PFSK-1 (cell line): ENCODE data around the gene SH3GL1.

Experiments
- FOXP2 ChIP-seq: optimal IDR thresholded peaks from 2 replicates; pipeline ENCODE3; 2011; ENCODE audit warnings: borderline replicate concordance, control low read depth, inconsistent platforms; ENCODE audit not compliant: insufficient read depth; ENCODE audit errors: extremely low read length, extremely low read depth
- POLR2AphosphoS5 ChIP-seq: IDR thresholded peaks from 2 replicates; pipeline ENCODE4 v1.6.1; 2012; ENCODE audit warnings: low read depth, mild to moderate bottlenecking, control low read depth, low read length, moderate library complexity
- SIN3A ChIP-seq: IDR thresholded peaks from 2 replicates; pipeline ENCODE4 v1.6.1; 2012; ENCODE audit warnings: mild to moderate bottlenecking, low read length, moderate library complexity, borderline replicate concordance; ENCODE audit not compliant: insufficient read depth
- TAF1 ChIP-seq: IDR thresholded peaks from 2 replicates; pipeline ENCODE4 v1.6.1; 2012; ENCODE audit warnings: low read length, control low read depth, borderline replicate concordance; ENCODE audit not compliant: insufficient read depth
- TF ChIP-seq, protein P1 (sequence below), 2 experiments: IDR thresholded peaks; 2 replicates each; pipeline versions ENCODE4 v1.6.1 to v1.8.0; 2011 to 2012; ENCODE audit warnings: low read depth in 2 of 2, low read length in 2 of 2, control low read depth in 1 of 2, inconsistent platforms in 1 of 2, mild to moderate bottlenecking in 1 of 2, moderate library complexity in 1 of 2; ENCODE audit not compliant: insufficient read depth in 1 of 2

Gene SH3GL1

DNA sequence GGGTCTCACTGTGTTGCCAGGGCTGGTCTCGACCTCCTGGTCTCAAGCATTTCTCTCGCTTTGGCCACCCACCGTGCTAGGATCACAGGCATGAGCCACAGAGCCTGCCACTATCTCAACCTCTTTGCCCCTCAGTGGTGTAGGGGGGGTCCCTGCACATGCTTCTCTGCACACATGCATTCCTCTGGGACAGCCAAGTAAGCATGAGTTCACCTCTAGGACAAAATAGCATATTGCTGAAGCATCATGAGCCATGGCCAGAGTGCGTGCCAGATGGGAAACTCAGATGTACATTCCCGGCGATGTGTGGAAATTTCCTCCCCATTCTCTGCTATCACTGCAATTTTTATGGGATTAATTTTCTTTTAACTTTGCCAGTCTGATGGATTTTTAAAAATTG, 25.2 kb upstream of the SH3GL1 start:
- TF ChIP-seq POLR2AphosphoS5 (no peak), TAF1 (no peak), FOXP2 (no peak), SIN3A (no peak)
- TF ChIP-seq, protein P1, sequence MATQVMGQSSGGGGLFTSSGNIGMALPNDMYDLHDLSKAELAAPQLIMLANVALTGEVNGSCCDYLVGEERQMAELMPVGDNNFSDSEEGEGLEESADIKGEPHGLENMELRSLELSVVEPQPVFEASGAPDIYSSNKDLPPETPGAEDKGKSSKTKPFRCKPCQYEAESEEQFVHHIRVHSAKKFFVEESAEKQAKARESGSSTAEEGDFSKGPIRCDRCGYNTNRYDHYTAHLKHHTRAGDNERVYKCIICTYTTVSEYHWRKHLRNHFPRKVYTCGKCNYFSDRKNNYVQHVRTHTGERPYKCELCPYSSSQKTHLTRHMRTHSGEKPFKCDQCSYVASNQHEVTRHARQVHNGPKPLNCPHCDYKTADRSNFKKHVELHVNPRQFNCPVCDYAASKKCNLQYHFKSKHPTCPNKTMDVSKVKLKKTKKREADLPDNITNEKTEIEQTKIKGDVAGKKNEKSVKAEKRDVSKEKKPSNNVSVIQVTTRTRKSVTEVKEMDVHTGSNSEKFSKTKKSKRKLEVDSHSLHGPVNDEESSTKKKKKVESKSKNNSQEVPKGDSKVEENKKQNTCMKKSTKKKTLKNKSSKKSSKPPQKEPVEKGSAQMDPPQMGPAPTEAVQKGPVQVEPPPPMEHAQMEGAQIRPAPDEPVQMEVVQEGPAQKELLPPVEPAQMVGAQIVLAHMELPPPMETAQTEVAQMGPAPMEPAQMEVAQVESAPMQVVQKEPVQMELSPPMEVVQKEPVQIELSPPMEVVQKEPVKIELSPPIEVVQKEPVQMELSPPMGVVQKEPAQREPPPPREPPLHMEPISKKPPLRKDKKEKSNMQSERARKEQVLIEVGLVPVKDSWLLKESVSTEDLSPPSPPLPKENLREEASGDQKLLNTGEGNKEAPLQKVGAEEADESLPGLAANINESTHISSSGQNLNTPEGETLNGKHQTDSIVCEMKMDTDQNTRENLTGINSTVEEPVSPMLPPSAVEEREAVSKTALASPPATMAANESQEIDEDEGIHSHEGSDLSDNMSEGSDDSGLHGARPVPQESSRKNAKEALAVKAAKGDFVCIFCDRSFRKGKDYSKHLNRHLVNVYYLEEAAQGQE (IDR thresholded peaks at IDR 0.05; ENCODE audit: insufficient read depth in 1 of 2, low read depth in 2 of 2, low read length in 2 of 2): no peak

DNA sequence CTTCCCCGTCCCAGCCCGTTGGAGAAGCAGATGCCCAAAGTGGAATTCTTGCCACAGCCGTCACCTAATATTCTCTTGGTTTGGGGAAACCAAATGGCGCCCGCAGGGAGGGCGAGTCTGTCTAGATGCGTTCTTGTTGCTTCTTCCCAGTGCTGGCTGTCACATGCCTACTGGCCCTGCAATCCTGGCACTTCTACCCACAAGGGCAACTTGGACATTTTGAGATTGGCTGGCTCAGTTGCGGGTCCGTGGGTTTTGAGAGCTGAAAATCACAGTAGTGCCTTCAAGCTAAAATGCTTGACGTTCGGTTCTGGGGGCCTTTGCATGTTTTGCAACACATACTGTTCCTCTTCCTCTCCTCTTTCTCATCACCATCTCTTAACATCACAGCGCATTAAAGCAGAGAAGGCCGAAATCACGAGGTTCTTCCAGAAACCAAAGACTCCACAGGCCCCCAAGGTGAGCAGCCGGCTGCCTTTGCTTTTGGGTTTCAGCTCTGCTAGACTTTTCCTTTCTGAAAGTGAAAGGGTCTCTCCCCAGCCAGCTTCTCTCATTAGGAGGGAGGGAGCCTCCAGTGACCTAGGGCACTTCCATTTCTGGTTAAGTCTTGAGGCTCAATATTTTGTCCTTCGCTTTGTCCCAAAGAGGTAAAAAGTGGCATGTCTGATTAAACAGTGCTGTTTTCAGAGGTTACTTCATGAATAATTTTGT, 23.2 kb upstream of the SH3GL1 start:
- TF ChIP-seq FOXP2 (no peak), TAF1 (no peak), SIN3A (no peak), POLR2AphosphoS5 (no peak)
- TF ChIP-seq, protein P1 (IDR thresholded peaks at IDR 0.05; ENCODE audit: insufficient read depth in 1 of 2, low read depth in 2 of 2, low read length in 2 of 2): no peak

DNA sequence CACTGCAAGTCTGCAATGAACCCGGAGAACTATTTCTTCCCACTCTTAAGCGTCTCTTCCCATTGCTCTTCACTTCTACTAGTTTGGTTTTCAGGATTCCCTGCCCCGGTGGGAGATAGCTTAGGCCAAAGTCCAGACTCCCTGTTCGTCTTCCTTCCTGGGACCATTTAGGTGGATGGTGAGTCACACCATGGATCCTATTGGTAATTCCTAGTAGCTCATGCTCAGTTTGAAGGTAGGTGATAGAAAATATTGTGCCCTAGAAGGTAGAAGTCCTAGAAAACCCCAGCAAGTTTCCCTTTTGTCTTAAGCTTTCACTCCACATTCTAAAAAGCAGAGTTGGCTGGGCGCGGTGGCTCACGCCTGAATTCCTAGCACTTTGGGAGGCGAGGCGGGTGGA, 15.9 kb upstream of the SH3GL1 start:
- TF ChIP-seq FOXP2 (no peak), POLR2AphosphoS5 (no peak), SIN3A (no peak), TAF1 (no peak)
- TF ChIP-seq, protein P1 (IDR thresholded peaks at IDR 0.05; ENCODE audit: insufficient read depth in 1 of 2, low read depth in 2 of 2, low read length in 2 of 2): no peak

DNA sequence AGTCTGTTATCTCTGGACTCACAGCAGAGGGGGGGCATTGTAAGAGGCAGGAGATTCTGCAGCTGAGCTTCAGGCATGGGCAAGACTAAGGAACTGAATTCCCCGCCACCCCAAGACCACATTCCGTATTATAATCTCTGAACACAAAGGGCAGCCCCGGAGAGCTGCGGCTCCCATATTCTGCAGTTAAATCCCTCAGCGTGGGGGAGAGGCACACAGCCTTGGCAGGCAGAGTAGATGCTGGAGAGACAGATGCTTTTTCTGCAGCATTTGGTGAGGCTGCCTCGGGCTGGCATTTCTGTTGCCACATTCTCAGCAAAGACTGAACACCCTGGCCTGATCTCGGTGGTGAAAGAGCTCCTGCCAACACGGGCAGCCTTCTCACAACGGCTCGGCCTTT, 15.0 kb upstream of the SH3GL1 start:
- TF ChIP-seq TAF1: no peak

DNA sequence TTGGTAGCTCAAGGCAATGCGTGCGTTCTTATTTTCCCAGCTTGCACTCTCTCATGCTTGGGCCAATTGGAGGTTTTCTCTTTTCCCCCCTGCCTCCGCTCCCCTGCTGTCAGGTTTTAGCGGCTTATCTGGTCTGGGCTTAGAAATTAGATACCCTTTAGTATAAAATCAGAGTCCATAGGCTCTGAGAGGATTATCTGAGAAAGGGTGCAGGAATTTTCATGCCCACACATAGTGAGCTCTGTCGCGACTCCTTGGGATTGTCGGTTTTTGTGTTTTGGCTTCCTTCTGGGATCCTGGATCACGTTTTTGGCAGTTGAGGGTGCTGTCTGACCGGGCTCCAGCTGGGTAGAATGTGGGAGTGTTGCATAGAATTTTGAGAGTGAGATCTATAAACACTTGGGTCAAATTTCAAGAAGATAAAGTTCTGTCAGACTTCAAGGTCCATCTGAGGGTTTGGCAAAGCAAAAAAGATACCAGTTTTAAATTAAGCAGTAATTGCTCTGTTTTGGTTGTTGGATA, 14.5 kb upstream of the SH3GL1 start:
- TF ChIP-seq POLR2AphosphoS5: no peak
- TF ChIP-seq FOXP2: no peak
- no peak for TF ChIP-seq SIN3A
- no peak for TF ChIP-seq TAF1

DNA sequence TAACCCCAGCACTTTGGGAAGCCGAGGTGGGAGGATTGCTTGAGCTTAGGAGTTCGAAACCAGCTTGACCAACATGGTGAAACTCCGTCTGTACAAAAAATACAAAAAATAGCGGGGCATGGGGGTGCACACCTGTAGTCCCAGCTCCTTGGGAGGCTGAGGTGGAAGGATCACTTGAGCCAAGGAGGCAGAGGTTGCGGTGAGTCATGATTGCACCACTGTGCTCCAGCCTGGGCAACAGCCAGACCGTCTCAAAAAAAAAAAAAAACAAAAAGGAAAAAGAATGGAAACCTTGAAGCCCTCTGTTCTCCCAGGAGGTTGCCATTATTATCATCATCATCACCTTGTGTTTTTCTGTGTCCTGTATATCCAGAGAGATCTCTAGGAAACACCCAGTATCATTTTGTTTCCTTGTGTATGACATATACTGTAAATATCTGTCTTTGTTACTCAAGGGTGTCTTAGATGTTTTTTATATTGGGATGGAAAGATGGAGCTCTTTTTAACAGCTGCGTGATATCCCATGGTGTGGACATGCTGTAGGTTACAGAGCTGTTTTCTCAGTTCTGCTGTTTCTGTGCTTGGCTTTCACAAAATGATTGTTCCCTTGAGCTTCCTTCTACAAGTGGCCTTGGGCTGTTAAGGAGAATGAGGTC, 13.9 kb upstream of the SH3GL1 start:
- no peak for TF ChIP-seq SIN3A
- TF ChIP-seq, protein P1 (IDR thresholded peaks at IDR 0.05; ENCODE audit: insufficient read depth in 1 of 2, low read depth in 2 of 2, low read length in 2 of 2): no peak
- no peak for TF ChIP-seq FOXP2
- no peak for TF ChIP-seq TAF1
- no peak for TF ChIP-seq POLR2AphosphoS5
